ENCODE data around the gene KLHL28.

KLHL28 gene

DNA sequence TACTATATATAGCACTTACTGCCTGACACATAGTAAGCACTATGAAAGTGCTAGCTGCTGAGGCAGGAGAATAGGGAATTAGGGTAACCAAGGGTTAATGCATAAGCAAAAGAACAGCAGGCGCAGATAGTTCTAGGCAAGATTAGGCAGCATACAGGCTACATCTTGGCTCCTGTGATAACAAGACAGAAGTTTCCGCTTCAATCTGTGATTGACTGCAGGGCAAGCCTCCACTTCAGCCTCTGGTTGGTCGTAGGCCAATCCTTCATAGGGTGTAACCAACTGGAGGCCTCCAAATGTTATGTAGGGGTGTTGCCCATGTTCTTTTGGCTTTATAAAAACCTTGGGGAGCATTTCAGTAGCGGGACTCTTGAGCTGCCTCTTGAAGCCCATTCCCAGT is 46.9 kb downstream of the KLHL28 start:
- Histone ChIP-seq H3K27me3 (peaks cover 55% of the 10 kb centered on the region), H3K36me3 (no peaks in the 10 kb centered on the region), H3K4me3 (ENCODE audit: low read depth in 1 of 2, low read length in 1 of 2) (no peak overlapping the region), H3K27ac (no peak overlapping the region), H3K9me3 (peaks cover 10% of the 10 kb centered on the region), H3K4me1 (ENCODE audit: control insufficient read depth in 1 of 2, insufficient read depth in 1 of 2, low read depth in 1 of 2, low read length in 1 of 2) (no peaks in the 10 kb centered on the region)
- TF ChIP-seq, protein P1, sequence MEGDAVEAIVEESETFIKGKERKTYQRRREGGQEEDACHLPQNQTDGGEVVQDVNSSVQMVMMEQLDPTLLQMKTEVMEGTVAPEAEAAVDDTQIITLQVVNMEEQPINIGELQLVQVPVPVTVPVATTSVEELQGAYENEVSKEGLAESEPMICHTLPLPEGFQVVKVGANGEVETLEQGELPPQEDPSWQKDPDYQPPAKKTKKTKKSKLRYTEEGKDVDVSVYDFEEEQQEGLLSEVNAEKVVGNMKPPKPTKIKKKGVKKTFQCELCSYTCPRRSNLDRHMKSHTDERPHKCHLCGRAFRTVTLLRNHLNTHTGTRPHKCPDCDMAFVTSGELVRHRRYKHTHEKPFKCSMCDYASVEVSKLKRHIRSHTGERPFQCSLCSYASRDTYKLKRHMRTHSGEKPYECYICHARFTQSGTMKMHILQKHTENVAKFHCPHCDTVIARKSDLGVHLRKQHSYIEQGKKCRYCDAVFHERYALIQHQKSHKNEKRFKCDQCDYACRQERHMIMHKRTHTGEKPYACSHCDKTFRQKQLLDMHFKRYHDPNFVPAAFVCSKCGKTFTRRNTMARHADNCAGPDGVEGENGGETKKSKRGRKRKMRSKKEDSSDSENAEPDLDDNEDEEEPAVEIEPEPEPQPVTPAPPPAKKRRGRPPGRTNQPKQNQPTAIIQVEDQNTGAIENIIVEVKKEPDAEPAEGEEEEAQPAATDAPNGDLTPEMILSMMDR (IDR thresholded peaks at IDR 0.05) = no peak

- Histone ChIP-seq H3K4me3 (ENCODE audit: low read depth in 1 of 2, low read length in 1 of 2) (no peak overlapping the region), H3K27ac (no peak overlapping the region), H3K27me3 (peaks cover 68% of the 10 kb centered on the region), H3K9me3 (peaks cover 10% of the 10 kb centered on the region), H3K36me3 (no peaks in the 10 kb centered on the region), H3K4me1 (ENCODE audit: control insufficient read depth in 1 of 2, insufficient read depth in 1 of 2, low read depth in 1 of 2, low read length in 1 of 2) (no peaks in the 10 kb centered on the region)
- TF ChIP-seq, protein P1 (IDR thresholded peaks at IDR 0.05) = no peak
Measured at GRCh38 chr14:44912041-44912869, 49.5 kb downstream of the KLHL28 start.

DNA sequence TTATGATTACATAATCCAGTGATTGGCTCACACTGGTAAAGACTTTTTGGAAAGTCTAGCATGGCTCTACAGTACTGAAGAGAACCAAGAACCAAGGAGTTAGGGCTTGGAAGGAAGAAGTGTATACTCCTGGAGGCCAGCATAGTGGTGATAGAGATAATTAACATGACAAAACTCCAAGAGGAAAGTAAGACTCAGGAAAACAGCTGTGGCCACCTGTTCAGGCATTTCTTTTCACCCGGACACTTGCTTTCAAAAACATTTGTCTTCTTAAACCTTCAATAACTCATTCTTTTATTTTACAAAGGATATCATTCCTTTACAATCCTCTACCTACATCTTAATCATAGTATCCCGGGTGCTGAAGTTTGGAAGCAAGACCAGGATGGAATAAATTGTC is 50.9 kb downstream of the KLHL28 start:
- Histone ChIP-seq H3K4me3 (ENCODE audit: low read depth in 1 of 2, low read length in 1 of 2) (no peak overlapping the region), H3K27me3 (peaks cover 68% of the 10 kb centered on the region), H3K4me1 (ENCODE audit: control insufficient read depth in 1 of 2, insufficient read depth in 1 of 2, low read depth in 1 of 2, low read length in 1 of 2) (no peaks in the 10 kb centered on the region), H3K27ac (no peak overlapping the region), H3K9me3 (peaks cover 10% of the 10 kb centered on the region), H3K36me3 (no peaks in the 10 kb centered on the region)
- TF ChIP-seq, protein P1 (IDR thresholded peaks at IDR 0.05) = no peak

DNA sequence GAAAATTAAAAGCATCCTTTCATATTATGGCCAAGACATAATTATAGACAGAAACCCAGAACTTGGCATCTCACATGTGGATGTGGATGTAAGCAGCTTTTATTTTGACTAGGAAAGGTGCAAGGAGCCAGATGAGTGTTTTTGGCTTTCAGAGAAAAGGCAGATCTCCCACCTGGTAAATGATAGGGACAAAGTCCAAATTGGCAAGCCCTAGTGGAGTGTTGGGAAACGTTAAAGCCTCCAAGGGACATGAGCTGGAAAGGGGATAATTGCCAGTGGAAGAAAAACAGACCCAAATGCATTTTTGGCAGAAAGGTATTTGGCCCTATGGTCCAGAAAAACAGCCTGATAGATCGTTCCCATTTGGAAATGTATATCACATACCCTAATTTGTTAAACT is 60.1 kb downstream of the KLHL28 start:
- H3K36me3 ChIP-seq = peaks cover 10% of the 10 kb centered on the region
- H3K9me3 ChIP-seq = no peaks in the 10 kb centered on the region
- TF ChIP-seq, protein P1 (IDR thresholded peaks at IDR 0.05) = no peak
- no peak overlapping the region for H3K27ac ChIP-seq
- H3K4me1 ChIP-seq (ENCODE audit: control insufficient read depth in 1 of 2, insufficient read depth in 1 of 2, low read depth in 1 of 2, low read length in 1 of 2) = peaks cover 7 to 8% of the 10 kb centered on the region in 2 experiments
- no peak overlapping the region for H3K4me3 ChIP-seq (ENCODE audit: low read depth in 1 of 2, low read length in 1 of 2)
- H3K27me3 ChIP-seq = peaks cover 12% of the 10 kb centered on the region

- H3K4me3 ChIP-seq (ENCODE audit: low read depth in 1 of 2, low read length in 1 of 2) = no peak overlapping the region
- H3K9me3 ChIP-seq = no peaks in the 10 kb centered on the region
- H3K36me3 ChIP-seq = no peaks in the 10 kb centered on the region
- TF ChIP-seq, protein P1 (IDR thresholded peaks at IDR 0.05) = no peak
- H3K27ac ChIP-seq = no peak overlapping the region
- peaks cover 7 to 8% of the 10 kb centered on the region in 2 experiments for H3K4me1 ChIP-seq (ENCODE audit: control insufficient read depth in 1 of 2, insufficient read depth in 1 of 2, low read depth in 1 of 2, low read length in 1 of 2)
- peaks cover 12% of the 10 kb centered on the region for H3K27me3 ChIP-seq
Measured at GRCh38 chr14:44898551-44898950, 63.2 kb downstream of the KLHL28 start.
